Cerebellar nuclear complex (tissue), 1 donor: ENCODE results near the gene CTBP1.

ENCODE experiments used
- DNase-seq, 2 experiments: peaks; one replicate each; lab custom pipeline; 2025; lab: John Stamatoyannopoulos, UW

The CTBP1 gene

DNA sequence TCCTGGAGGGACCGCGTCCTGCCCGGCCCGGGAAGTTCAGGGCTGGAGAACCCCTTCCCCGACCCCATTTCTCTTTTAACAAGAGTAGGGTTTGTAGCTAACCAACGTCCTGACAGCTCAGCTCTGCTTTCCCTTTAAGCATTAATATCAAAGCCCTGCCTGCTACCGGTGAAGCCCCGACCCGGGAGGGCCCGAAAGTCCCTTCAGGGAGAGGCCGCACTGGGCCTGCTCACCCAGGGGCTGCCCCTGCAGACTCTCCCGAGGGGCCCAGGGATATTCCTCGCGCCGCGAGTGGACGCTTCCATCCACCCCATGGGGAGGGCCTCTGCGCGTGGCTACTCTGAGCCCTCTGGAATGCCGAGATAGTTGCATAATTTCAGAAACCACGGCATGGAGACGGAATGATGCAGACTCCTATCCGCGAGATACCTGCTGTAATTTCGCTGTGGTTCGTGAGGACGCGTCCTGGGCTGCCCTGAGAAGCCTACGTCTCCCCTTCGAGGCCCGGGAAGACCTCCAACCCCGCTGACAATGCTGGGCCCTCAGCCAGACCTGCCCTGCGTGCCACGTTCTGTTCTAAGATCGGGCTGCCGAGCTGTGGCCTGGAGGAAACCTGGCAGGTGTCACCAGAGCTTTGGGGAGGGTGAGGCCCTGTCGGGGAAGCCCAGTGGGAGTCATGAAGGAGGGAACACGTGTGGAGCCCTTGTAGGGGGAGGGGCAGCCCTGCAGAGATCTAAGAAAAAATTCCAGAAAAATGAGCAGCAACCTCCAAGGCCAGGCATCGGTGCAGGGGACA is 999 bp upstream of the CTBP1 start:
- no peak for DNase-seq

DNA sequence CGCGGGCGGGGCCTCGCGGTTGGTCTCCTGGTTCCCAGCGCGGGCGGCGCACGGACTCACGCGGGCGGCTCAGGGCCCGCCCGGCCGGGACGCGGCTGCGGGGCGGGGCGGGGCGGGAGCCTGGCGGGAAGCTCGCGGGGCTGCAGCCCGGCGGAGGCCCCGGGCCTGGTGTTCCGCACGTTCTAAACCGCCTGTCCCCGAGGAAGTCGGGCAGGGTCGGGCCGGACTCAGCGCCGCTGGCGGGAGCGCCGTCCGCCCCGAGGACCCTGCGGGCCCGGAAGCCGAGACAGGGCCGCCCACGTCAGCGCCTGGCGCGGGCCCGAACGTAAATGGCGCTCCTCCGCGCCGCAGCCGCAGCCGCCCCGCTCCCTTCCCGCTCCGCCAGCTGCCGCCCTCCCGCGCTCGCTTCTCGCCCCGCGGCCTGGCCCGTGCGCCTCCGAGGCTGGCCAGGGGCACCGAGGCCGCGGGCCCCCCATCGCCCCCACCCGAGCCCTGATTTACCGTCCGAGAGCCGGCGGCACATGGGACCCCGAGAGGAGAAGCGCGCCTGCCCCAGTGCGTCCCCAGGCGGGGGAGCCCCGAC is 309 bp upstream of the CTBP1 start:
- no peak for DNase-seq

DNA sequence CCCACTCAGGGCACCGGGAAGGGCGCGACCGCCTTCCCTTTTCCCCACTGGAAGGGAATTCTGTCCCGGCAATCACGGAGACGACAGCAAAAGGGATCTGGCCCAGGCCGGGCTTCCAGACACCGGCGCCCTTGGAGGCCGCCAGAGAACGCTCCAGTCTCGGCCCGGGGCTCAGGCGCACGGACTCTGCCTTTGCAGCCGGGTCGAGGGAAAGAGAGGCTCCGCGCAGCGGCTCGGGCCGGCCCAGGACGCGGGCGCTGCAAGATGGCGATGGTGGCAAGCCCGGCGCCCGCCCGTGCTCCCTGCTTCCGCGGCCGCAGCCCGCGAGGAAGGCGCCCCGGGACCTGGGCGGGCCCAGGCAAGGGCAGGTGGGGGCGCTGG is 1.1 kb downstream of the CTBP1 start:
- DNase-seq, result no peak

DNA sequence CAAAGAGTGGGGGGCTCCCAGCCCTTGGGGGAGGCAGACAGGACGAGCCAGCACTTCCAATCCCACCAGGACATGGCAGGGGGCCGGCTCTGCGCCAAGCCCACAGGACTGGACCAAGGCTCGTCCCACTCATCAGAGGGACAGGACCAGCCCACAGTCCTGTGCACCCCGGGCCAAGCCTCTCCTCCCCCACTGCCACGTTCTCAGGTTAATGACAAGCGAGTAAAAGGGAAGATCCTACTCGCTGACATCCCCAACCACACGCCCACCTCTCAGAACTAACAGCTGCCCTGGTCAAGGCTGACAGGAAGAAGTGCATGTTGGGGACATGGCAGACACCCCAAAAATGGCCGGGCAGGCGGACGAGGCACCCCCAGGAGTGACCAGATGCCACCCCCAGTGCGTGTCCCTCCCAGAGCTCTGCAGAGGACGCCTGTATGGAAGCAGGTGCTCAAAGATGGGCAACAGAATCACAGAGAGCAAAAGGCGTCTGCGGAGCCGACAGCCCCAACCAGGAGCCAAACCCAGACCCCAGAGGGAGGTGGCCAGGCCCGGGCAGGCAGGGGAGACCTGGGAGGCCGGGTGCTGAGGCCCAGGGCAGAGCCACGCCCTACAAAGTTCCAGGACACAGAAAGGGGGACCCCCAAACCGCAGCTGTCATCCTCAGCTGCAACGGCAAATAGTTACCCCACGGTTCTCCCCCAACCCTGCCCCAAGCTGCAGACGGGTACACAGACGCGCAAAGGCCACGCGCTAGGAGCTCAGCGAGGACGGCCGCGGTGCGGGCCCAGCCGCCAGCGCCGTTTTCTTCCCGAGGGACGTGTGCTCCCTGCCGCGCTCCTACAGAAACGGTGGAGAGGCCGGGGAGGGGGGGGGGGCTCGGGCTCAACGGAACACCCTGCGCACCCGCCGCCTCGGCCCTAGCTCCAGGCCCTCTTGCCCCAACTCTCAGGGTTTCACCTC is 1.7 kb downstream of the CTBP1 start:
- DNase-seq, result no peak

DNA sequence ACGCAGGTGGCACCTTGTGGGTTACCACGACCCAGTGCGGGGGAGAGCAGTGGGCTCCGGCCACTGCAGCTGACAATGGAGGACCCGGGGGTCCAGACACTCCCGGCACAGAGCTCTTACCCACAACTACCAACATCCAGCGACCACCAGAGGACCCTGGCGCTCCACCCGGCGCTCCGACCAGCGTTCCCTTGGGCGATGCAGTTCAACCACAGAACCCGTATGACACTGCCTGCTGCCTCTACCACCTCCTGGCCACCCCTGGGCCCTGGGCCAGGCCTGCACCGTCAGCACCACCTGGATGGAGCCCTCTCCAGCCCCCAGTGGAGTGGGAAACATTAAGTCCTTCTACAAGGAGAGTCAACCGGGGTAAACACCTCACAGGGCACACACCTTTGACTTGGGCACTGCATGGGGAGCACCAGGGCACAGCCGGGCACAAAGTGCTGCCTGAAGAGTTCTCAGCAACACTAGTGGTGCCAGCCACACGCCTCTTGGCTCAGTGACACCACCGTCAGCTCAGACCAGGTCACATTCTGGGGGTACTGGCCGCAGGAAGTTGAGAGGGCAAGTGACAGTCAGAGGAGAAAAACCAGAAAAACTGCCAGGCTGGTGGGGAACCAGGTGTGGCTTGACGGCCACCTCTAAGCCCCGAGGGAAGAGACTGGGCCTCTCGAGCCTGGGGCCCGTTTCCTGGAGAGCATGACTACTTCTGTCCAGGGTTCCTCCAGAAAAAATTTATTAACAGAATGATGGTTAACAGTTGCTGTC is 2.6 kb downstream of the CTBP1 start:
- DNase-seq, result no peak

DNA sequence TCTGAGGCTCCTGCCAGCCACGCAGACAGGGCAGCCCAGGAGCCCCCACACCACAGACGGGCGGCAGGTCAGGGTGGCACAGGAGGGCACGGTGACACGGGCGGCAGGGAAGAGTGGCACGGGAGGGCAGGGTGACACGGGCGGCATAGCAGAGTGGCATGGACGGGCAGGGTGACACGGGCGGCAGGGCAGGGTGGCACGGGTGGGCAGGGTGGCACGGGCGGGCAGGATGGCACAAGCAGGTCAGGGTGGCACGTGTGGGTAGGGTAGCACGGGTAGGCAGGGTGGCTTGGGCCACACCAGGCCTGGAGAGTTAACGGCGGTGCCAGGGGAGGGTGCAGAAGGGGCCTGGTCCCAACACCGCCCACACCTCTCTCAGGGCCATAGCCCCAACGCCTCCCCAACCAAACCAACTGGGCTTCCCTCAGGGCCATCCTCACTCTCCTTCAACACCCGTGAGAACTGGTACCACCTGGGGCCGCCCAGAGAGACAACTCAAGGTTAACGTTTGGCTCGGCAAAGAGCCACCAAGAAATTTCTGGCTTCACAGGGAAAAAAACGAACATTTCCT is 3.4 kb downstream of the CTBP1 start:
- no peak for DNase-seq

DNA sequence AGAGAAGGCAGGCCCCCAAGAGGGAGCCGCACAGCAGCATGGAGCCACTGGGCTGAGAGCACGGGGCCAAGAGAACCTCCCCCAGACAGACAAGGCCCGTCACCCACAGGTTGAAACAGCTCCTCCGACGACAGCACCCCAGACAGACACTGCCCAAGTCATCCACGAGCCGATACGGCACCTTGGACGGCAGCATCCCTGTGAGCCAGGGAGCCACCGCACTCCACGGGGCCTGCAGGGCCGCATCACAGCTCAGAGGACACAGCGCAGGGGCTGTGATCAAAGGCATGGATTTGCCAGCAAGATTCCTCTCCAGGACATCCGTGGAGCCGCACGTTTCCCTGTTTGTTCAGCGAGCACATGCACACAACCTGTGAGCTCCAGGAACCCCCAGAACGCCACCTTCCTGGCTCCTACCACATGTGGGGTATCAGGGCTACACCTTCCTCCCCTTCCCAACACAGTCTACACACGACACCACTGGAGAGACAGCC is 3.9 kb downstream of the CTBP1 start:
- DNase-seq, result no peak

DNA sequence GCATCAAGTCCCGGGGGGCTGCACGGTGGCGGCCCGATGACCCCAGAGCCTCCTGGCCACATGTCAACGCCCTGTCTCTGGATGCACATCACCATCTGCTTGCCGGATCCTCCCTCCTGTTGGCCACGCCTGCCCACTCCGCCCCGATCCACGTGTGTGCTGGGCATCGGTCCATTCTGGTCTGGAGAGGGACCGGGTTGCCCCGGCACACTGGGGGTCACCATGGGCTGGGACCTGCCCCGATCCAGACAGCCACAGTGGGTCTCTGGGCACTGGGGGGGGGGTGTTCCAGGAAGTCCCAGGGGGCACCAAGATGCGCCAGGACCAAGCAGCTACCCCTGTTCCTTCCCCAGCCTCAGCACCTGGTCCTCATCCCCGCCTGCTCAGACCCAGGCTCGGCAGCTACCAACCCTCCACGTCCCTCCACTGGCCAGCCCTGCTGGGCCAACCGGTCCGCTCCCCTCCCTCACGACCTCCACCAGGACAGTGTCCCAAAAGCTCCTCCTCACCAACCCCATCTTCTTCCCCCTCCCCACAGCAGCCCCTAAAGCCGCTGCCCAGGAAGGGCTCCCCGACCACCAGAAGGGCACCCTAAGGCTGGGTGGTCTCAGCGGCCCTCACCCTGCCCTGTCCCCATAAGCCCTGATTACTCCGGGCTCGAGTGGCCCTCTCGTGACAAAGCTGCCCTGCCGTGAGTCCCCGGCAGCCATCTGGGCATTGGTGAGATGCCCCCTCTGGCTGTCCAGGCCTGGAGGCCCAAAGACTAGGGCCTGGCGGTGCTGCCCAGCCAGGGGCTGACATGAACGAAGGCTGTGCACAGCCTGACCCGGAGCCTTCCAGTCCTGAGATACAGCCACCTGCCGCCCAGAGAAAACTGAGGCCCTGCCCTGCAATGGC is 4.6 kb downstream of the CTBP1 start:
- no peak for DNase-seq

DNA sequence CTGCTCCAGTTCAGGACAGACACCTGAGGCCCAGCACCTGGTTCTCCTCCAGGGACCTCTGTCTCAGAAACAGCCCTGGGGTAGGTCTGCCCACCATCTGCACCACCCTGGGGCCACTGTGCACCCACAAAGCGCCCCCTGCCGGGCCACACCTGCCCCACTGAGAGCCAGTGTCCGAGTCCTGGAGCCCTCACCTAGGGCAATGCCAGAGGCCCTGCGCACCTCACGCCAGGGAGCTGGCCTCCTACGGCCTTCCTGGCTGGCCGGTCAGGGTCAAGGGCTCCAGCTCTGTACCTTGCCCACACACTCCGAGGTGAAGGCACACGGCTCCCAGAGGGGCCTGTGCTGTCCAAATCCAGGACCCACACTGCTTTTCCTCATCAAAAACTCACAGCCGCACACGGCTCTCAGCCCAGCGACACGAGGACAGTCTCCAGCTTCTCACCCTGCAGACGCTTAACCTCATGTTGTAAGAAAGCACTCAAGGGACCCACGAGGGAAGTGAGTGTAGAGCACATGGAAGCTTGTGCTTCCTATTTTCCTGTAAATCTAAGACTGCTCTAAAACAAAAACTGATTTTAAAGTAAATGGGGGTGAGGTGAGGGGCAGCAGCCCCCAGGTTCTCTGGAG is 5.4 kb downstream of the CTBP1 start:
- no peak for DNase-seq

DNA sequence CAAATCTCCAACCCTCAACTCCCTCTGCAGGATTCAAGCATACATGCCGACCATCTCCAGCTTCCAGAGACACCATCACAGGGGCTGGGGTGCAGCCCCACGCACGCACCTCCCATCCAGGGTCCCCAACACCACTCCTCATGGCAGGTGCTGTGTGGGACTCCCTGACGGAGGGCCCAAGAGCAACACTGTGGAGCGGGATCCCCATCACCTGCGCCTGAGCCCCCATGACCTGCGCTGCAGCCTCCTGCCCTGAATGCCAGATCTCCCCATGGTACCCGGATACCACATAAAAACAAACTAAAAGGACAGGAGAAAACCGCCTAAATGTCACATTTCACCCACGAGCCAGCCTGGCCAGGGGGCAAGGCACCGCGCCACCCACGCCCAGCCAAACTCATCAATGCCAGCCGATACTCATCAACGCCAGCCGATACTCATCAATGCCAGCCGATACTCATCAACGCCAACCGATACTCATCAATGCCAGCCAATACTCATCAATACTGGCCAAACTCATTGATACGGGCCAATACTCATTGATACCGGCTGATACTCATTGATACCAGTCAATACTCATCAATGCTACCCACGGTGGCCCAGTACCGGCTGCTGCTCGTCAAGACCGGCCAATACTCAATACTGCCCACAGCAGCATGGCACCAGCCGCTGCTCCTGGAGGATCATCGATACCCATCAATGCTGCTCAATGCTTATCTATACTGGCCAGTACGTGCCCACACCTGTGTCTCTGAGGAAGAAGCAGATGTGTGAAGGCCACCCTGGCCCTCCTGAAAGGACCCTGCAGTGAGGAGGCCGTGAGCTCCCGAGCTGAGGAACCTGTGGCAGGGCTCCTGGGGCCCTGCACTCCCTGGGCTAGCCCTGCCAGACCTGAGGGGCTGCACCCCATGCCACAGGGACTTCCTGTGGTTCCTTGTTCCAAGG is 6.2 kb downstream of the CTBP1 start:
- DNase-seq, result no peak

DNA sequence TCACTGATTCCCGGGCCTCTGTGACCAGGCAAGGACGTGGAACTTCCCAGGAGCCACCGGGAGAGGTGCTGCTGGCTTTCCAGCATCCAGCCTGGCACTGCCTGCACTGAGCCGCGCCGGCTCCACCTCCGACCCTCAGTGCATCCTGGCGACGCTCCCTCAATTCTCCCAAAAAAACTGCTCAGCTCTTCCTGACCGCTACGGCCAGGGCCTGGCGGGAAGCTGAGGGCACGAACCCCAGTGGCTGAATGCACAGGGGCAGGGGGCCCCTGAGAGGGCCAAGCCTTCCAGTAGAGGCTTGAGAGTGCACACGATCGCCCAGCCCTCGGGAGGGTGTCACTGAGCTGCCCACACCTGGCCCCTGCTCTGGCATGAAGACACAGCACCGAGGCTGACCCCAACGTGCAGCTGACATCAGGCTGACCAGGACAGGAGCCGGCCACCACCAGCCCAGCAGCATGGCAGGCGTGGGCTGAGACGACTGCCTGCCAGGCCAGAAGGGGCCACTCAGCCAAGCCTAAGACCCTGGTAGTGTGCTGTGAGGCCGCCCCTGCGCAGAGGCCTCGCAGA is 6.9 kb downstream of the CTBP1 start:
- DNase-seq, result no peak

DNA sequence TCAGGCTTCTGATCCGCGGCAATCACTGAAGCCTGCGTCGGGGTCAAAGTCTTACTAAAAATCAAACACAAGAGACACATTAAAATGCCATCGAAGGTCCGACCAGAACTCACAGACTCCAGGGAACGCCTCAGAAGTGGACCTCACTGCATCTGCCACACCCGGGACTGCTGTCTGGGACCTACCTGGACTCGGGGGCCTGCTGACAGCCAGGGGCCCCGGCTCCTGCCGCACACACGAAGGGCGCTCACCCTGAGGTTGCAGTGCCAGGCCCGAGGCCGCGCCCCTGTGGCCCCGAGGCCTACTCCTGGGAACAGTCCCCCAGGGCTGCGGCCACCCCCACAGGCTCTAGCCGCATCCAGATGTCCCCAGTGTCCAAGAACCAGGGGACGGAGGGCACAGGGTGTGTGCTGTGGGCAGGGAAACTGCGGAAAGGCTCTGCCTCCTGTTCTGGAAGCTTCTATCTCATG is 7.4 kb downstream of the CTBP1 start:
- DNase-seq, result no peak

DNA sequence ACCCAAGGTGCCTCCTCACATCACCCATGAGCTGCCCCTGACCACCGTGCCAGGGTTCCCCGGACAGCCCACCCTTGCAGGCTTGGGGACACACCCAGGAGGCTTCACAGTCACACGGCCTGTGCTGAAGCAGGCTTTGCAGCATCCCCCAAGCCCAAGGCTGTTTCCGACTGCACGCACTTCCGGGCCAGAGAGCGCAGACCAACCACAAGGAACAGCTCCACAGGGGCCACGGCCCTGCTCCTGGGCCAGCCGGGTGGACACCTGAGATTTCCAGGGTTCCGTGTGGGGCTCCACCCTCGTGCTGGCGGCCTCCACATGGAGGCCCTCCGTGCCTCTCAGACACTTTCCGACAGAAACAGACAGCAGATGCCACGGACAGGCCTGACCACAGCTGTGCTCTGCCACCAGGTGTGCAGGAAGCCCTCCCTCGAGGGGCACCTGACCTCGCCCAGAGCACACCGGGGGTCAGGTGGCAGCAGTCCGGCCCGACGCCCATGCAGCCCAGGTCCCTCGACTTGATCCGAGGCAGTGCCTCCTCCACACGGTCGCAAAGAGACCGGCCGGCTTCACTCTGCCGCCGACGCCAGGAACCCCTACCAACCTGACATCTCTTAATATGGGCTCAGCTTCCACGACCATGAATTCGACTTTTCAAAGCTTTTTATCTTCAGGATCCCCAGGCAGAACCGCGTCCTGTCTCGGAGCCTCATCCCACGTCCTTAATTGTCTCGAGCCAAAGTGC is 8.0 kb downstream of the CTBP1 start:
- DNase-seq, result no peak

DNA sequence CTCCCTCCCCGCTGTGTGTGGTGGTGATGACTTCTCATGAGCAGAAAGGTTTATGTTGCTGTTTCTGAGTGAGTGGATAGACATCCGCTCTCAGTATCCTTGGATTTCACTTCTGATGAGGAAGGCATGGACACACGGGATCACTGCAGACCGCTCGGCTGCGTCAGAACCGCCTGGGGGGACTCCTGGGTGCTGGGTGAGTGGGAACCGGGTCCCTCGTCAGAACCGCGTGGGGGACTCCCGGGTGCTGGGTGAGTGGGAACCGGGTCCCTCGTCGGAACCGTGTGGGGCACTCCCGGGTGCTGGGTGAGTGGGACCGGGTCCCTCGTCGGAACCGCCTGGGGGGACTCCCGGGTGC is 9.0 kb downstream of the CTBP1 start:
- no peak for DNase-seq

DNA sequence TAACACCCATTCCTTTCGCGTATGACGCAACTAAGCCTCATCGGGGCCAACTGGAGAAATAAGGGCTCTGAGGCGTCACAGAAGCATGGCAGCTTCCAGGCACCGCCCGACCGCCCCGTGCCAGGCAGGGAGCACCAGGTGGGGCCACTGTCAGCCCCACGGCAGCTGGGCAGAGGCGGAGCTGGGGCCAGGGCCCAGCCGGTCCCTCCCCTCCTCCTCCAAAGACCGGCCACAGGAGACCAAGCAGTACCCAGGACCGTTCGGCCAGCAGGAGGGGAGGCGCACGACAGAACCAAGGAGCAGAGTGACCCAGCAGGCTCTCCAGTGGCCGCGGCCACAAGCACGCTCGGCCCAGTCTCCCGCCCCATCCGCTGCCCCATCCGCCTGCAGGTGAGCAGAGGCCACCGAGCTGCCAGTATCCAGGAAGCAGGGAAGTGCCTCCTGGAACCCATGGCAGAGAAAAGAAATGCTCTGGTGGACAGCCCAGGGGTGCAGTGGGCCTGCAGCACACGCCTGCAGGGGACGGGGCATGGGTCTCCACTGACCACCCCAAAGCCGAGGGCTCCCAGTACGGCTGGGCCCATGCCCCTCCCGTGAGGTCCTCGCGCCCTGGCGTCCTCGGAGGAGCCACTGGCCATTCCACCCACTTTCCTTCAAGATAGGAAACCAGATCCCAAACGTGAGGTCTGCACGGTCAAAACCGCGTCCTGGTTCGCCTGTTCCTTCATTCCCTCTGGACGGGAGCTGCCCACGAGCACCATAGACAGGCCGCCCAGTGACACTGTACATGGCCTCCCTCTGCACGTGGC is 9.6 kb downstream of the CTBP1 start:
- DNase-seq, result no peak

DNA sequence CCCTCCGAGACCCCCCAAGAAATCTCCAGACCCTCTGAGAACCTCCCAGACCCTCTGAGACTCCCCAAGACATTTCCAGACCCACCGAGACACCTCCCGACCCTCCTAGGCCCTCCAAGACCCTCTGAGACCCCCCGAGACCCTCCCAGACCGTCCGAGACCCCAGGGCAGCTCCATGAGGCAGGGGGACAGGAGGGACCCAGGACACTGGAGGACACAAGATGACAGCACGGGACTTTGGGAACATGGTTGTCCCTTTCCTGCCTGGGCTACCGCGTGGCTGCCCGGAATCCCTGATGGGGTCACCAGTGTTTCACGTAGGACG is 10.3 kb downstream of the CTBP1 start:
- no peak for DNase-seq
